Measurements from ENCODE around the gene WDR59.

- TF ChIP-seq POLR2A (IDR thresholded peaks at IDR 0.05) (no peak), CTCF (IDR thresholded peaks at IDR 0.05) (no peak)
Measured at GRCh38 chr16:74973304-74973703, 11.6 kb downstream of the WDR59 start.

Data from heart left ventricle (tissue), 13 donors.